ENCODE results near the gene EWSR1.
"Not testable (repeated sequence)": the region's sequence is repeated elsewhere in the genome, so short reads cannot be mapped to it uniquely, and the experiment has no call there.

Gene EWSR1

GRCh38 chr22:29341056-29341848 is 73.2 kb downstream of the EWSR1 start:
- no peak for DNase-seq

GRCh38 chr22:29341849-29342127 is 73.7 kb downstream of the EWSR1 start:
- DNase-seq = no peak

- no peak for DNase-seq
Measured at GRCh38 chr22:29342177-29342576, 74.1 kb downstream of the EWSR1 start.

- DNase-seq = no peak
Measured at GRCh38 chr22:29342577-29343312, 74.7 kb downstream of the EWSR1 start.

GRCh38 chr22:29343313-29343805 is 75.3 kb downstream of the EWSR1 start:
- DNase-seq = no peak

GRCh38 chr22:29344137-29344536 is 76.1 kb downstream of the EWSR1 start:
- DNase-seq = no peak

GRCh38 chr22:29344889-29345288 is 76.8 kb downstream of the EWSR1 start:
- DNase-seq = not testable (repeated sequence)

DNA sequence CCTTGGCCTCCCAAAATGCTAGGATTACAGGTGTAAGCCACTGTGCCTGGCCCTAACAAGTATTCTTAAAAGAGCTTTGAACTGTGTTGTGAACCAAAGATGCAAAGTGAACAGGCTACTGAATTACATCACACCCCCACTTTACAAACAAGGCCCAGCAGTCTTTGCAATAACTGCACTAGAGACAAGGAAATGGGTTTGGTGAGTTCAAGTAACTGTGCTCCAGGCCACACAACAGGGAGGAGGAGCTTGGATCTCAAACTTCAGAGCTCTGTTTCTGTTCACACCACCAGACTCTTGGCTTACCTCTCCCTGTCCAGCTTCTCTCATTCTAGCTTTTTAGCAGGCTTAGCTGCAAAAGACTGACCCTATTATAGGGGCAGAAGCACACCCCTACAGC is 77.9 kb downstream of the EWSR1 start:
- no peak for DNase-seq

DNA sequence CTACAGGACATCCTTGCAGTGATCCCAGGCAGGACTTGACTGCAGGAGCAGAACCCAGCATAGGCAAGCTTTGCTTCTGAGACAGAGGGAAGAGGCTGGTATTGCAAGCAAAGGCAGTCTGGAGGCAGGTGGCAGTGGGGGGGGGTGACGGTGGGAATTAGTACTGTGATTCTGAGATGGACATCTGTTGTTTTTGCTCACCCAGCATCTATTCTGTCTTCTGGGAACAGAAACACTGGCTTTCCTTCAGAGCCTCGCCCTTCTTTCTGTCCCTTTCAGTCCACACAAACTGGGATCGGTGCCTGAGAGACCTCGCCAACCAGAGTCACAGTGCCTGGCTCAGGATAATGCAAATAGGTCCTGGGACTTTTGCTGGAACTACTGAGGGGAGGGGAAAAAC is 78.6 kb downstream of the EWSR1 start:
- DNase-seq = no peak

DNA sequence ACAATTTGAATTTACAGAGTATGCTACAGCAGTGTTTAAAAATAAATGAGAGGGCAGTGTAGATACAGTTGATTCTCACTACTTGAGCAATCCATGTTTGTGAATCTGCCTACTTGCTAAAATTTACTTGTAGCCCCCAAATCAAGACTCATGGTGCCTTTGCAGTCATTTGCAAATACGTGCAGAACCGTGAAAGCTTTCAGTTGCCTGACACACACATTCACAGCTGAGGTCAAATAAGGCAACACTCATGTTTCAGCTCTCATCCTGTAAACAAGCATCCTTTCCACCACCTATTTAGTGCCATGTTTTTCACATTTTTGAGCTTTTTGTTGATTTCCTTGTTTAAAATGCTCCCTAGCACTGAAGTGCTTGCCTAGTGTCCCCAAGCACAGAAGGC is 80.0 kb downstream of the EWSR1 start:
- no peak for DNase-seq

DNA sequence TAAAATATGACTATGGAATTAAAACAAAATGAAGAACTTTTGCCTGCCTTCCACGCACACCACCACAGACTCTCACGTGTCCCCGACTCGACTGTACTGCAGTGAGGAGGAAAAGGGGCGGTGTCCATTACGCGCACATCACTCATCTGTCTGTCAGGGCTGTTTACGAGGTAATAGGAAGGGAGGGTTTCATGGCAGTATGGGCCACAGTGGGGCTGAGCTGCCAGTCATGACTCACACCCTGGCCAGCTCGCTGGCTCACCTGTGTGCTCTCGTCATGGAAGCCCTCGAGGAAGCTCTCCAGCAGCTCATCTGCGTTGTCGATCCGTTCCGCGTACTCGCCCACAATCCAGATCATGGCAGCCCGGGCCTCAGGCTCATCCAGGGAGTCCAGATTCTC is 80.9 kb downstream of the EWSR1 start:
- DNase-seq = no peak

All from activated CD8-positive, alpha-beta memory T cell treated with anti-CD3 and anti-CD28 coated beads, Interleukin-2, amount 50 U/mL, for 48 hours (primary cell).